Neural progenitor cell (in vitro differentiated cells): ENCODE results near the gene KIF21A. TPM values are rescaled to one million over a fixed set of nuclear protein-coding genes. Genes with fewer than 3 reads are reported as not detected.

Source experiments
- DNase-seq: peaks from one replicate; pipeline ENCODE4 v3.0.0-alpha.2; 2016; ENCODE audit warnings: low spot score
- H2AFZ ChIP-seq: fragments of 200-600 bp; sonication (generic); replicated peaks from 2 replicates; pipeline ENCODE4 v1.6.1; 2016; ENCODE audit warnings: antibody characterized with exemption
- H3F3A ChIP-seq: fragments of 200-600 bp; sonication (generic); 2 replicates; pipeline ENCODE4 v1.6.1; 2016; ENCODE audit warnings: antibody characterized with exemption, low read depth
- H3K27ac ChIP-seq: fragments of 200-600 bp; sonication (generic); 2 replicates; pipeline ENCODE4 v1.5.1; 2016; ENCODE audit warnings: mild to moderate bottlenecking
- H3K27me3 ChIP-seq: fragments of 200-600 bp; sonication (generic); 2 replicates; pipeline ENCODE4 v1.6.1; 2016; ENCODE audit warnings: mild to moderate bottlenecking, moderate library complexity
- H3K36me3 ChIP-seq: fragments of 200-600 bp; sonication (generic); 2 replicates; pipeline ENCODE4 v1.5.1; 2016
- H3K4me1 ChIP-seq: fragments of 200-600 bp; sonication (generic); 2 replicates; pipeline ENCODE4 v1.6.1; 2016; ENCODE audit warnings: mixed run types
- H3K4me2 ChIP-seq: fragments of 200-600 bp; sonication (generic); 2 replicates; pipeline ENCODE4 v1.6.1; 2016
- H3K4me3 ChIP-seq: fragments of 200-600 bp; sonication (generic); 2 replicates; pipeline ENCODE4 v1.5.1; 2016
- H3K79me2 ChIP-seq: fragments of 200-600 bp; sonication (generic); 2 replicates; pipeline ENCODE4 v1.6.1; 2016; ENCODE audit warnings: low read depth
- H3K9ac ChIP-seq: fragments of 200-600 bp; sonication (generic); 2 replicates; pipeline ENCODE4 v1.6.1; 2016
- H3K9me3 ChIP-seq: fragments of 200-600 bp; sonication (generic); 2 replicates; pipeline ENCODE4 v1.5.1; 2016; ENCODE audit warnings: low read depth
- H4K20me1 ChIP-seq: fragments of 200-600 bp; sonication (generic); 2 replicates; pipeline ENCODE4 v1.6.1; 2016; ENCODE audit warnings: low read depth
- H3K27ac Mint-ChIP-seq: 3 replicates; pipeline ENCODE4 v1.8.0; 2021; ENCODE audit warnings: mixed read lengths
- H3K27me3 Mint-ChIP-seq: 2 replicates; pipeline ENCODE4 v1.8.0; 2022; ENCODE audit warnings: low read depth, mild to moderate bottlenecking, inconsistent platforms, moderate library complexity, mixed read lengths; ENCODE audit not compliant: insufficient read depth
- H3K36me3 Mint-ChIP-seq: 3 replicates; pipeline ENCODE4 v1.8.0; 2021; ENCODE audit warnings: mixed read lengths
- H3K4me1 Mint-ChIP-seq: 3 replicates; pipeline ENCODE4 v1.8.0; 2021; ENCODE audit warnings: mixed read lengths
- H3K4me3 Mint-ChIP-seq: 3 replicates; pipeline ENCODE4 v1.8.0; 2021; ENCODE audit warnings: mild to moderate bottlenecking, moderate library complexity, mixed read lengths
- H3K9me3 Mint-ChIP-seq: 3 replicates; pipeline ENCODE4 v1.8.0; 2020; ENCODE audit warnings: mixed read lengths
- EZH2 ChIP-seq: fragments of 200-600 bp; sonication (generic); IDR thresholded peaks from 2 replicates; pipeline ENCODE4 v1.6.1; 2017; ENCODE audit warnings: antibody characterized with exemption, mild to moderate bottlenecking, moderate library complexity
- EZH2phosphoT487 ChIP-seq: fragments of 200-600 bp; sonication (generic); IDR thresholded peaks from 2 replicates; pipeline ENCODE4 v1.6.1; 2017; ENCODE audit warnings: antibody characterized with exemption
- total RNA-seq: library from RNA; depleted of rRNA; stranded (reverse); fragments of >200 nt; gene quantifications from 2 replicates; pipeline ENCODE4 v1.2.3, GENCODE V29; 2015; ENCODE audit warnings: low replicate concordance
- TF ChIP-seq, protein P1 (sequence below): fragments of 200-600 bp; sonication (generic); IDR thresholded peaks from 2 replicates; pipeline ENCODE4 v1.5.1; 2017; ENCODE audit warnings: antibody characterized with exemption, mild to moderate bottlenecking

The KIF21A gene
- total RNA-seq, 1 donor from 2014 or later = 54.2 TPM

DNA sequence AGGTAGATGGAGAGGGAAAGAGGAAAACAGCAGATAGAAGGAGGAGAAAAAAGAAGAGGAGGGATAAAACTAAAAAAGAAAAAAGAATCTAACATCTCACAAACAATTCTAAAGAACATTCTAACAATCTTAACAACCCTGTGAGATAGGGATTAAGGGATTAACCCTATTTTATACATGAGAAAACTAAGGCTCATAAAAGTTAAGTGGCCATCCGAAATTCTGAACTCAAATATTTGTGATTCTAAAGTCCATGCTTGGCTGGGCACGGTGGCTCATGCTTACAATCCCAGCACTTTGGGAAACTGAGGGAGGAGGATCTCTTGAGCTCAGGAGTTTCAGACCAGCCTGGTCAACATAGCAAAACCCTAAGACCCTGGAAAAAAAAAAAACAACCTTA, 13.1 kb downstream of the KIF21A start:
- no peak overlapping the region for H3K4me3 ChIP-seq
- Mint-ChIP-seq H3K27me3 (no peaks in the 10 kb centered on the region), H3K27ac (no peak overlapping the region), H3K4me3 (no peak overlapping the region), H3K36me3 (peaks cover 43% of the 10 kb centered on the region), H3K4me1 (no peaks in the 10 kb centered on the region), H3K9me3 (peaks cover 28% of the 10 kb centered on the region)
- no peaks in the 10 kb centered on the region for H3K4me1 ChIP-seq
- no peak overlapping the region for H3K4me2 ChIP-seq
- no peak overlapping the region for H2AFZ ChIP-seq
- no peaks in the 10 kb centered on the region for H3F3A ChIP-seq
- no peaks in the 10 kb centered on the region for H3K36me3 ChIP-seq
- H3K27me3 ChIP-seq = no peaks in the 10 kb centered on the region
- DNase-seq = no peak
- TF ChIP-seq EZH2phosphoT487 (no peak), EZH2 (no peak)
- TF ChIP-seq, protein P1, sequence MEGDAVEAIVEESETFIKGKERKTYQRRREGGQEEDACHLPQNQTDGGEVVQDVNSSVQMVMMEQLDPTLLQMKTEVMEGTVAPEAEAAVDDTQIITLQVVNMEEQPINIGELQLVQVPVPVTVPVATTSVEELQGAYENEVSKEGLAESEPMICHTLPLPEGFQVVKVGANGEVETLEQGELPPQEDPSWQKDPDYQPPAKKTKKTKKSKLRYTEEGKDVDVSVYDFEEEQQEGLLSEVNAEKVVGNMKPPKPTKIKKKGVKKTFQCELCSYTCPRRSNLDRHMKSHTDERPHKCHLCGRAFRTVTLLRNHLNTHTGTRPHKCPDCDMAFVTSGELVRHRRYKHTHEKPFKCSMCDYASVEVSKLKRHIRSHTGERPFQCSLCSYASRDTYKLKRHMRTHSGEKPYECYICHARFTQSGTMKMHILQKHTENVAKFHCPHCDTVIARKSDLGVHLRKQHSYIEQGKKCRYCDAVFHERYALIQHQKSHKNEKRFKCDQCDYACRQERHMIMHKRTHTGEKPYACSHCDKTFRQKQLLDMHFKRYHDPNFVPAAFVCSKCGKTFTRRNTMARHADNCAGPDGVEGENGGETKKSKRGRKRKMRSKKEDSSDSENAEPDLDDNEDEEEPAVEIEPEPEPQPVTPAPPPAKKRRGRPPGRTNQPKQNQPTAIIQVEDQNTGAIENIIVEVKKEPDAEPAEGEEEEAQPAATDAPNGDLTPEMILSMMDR = no peak
- H3K27ac ChIP-seq = no peak overlapping the region
- H3K9ac ChIP-seq = no peak overlapping the region
- no peaks in the 10 kb centered on the region for H4K20me1 ChIP-seq
- H3K79me2 ChIP-seq = peaks cover 76% of the 10 kb centered on the region
- no peaks in the 10 kb centered on the region for H3K9me3 ChIP-seq

- Histone ChIP-seq H3K4me2 (no peak overlapping the region), H3K27ac (no peak overlapping the region), H3K79me2 (peaks cover 65% of the 10 kb centered on the region), H3K9ac (no peak overlapping the region), H3K36me3 (no peaks in the 10 kb centered on the region), H3K4me1 (no peaks in the 10 kb centered on the region), H3F3A (no peaks in the 10 kb centered on the region), H3K27me3 (no peaks in the 10 kb centered on the region), H3K4me3 (no peak overlapping the region), H4K20me1 (no peaks in the 10 kb centered on the region), H2AFZ (no peak overlapping the region), H3K9me3 (no peaks in the 10 kb centered on the region)
- Mint-ChIP-seq H3K4me3 (no peak overlapping the region), H3K9me3 (peaks cover 14% of the 10 kb centered on the region), H3K36me3 (peaks cover 29% of the 10 kb centered on the region), H3K4me1 (no peaks in the 10 kb centered on the region), H3K27me3 (no peaks in the 10 kb centered on the region), H3K27ac (no peak overlapping the region)
- no peak for DNase-seq
- TF ChIP-seq, protein P1 = no peak
- TF ChIP-seq EZH2phosphoT487 = no peak
- no peak for TF ChIP-seq EZH2
Measured at GRCh38 chr12:39427360-39427808, 15.5 kb downstream of the KIF21A start.

DNA sequence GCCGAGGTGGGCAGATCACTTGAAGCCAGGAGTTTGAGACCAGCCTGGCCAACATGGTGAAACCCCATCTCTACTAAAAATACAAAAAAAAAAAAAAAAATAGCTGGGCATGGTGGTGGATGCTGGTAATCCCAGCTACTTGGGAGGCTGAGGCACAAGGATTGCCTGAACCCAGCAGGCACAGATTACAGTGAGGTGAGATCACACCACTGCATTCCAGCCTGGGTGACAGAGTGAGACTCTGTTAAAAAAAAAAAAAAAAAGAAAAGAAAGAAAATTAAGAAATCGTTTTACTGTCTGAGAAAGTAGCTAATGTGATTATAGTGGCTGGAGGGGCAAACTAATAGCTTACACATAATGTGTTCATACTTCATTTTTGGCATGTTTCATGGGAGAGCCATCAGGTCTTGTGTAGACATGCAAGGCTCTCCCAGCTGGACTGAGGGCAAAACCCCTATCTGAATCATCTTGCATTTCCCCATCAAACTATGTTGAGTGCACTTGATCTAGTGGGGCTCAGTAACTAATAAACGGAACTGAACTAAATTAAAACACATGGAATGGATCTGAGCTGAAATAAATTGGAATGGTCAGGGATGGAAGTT, 16.2 kb downstream of the KIF21A start:
- DNase-seq = no peak
- Mint-ChIP-seq H3K27ac (no peak overlapping the region), H3K4me3 (no peak overlapping the region), H3K27me3 (no peaks in the 10 kb centered on the region), H3K9me3 (peaks cover 14% of the 10 kb centered on the region), H3K36me3 (peaks cover 25% of the 10 kb centered on the region), H3K4me1 (no peaks in the 10 kb centered on the region)
- Histone ChIP-seq H2AFZ (no peak overlapping the region), H3K9ac (no peak overlapping the region), H4K20me1 (no peaks in the 10 kb centered on the region), H3K4me2 (no peak overlapping the region), H3K27ac (no peak overlapping the region), H3K4me3 (no peak overlapping the region), H3K36me3 (no peaks in the 10 kb centered on the region), H3F3A (no peaks in the 10 kb centered on the region), H3K4me1 (no peaks in the 10 kb centered on the region), H3K9me3 (no peaks in the 10 kb centered on the region), H3K27me3 (no peaks in the 10 kb centered on the region), H3K79me2 (peaks cover 65% of the 10 kb centered on the region)
- no peak for TF ChIP-seq EZH2
- TF ChIP-seq, protein P1 = no peak
- TF ChIP-seq EZH2phosphoT487 = no peak
